ENCODE results near the gene PRKAG2.

DNA sequence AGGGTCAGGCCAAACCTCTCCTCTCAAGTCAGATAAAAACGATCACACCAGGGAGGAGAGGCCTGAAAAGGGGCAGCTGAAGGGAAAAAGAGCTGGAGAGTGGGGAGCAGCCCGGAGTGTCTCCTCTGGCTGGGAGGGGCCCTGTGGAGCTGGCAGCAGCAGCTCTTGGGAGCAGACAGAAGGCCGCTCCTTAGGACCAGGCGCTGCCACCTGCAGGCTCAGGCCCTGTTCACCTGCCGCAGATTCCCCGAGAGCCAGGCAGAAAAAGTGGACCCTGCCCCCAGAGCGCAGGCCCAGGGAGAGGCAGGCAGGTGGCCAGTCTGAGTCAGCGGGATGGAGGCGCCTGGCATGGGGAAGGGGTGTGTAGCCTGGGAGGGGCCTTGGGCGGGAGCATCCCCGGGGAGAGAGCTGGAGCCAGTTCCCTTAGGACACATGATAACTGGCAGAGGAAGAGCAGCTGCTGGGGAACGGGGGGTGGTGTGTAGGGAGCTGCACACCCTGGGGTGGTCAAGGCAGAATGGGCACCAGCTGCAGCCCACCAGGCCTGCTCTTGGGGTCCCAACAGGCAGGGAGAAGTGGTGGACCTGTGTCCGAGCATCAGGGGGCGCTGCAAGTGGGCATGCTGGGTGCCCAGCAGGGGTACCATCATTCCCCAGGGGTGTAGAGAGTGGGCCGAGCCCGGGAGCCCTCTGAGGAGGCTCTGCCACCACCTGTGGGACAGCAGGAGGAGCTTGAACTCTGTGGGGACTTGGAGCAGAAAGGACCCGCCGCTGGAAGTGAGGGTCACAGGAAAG is 180.0 kb downstream of the PRKAG2 start:
- TF ChIP-seq, protein P1, sequence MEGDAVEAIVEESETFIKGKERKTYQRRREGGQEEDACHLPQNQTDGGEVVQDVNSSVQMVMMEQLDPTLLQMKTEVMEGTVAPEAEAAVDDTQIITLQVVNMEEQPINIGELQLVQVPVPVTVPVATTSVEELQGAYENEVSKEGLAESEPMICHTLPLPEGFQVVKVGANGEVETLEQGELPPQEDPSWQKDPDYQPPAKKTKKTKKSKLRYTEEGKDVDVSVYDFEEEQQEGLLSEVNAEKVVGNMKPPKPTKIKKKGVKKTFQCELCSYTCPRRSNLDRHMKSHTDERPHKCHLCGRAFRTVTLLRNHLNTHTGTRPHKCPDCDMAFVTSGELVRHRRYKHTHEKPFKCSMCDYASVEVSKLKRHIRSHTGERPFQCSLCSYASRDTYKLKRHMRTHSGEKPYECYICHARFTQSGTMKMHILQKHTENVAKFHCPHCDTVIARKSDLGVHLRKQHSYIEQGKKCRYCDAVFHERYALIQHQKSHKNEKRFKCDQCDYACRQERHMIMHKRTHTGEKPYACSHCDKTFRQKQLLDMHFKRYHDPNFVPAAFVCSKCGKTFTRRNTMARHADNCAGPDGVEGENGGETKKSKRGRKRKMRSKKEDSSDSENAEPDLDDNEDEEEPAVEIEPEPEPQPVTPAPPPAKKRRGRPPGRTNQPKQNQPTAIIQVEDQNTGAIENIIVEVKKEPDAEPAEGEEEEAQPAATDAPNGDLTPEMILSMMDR (conservative IDR thresholded peaks at IDR 0.05; ENCODE audit: low read depth, low read length) = 0 out of 2 replicates have a peak, but pooled peaks have one; percentile 20
- TF ChIP-seq EZH2 (IDR thresholded peaks at IDR 0.05; ENCODE audit: low read length, unreplicated experiment) = no peak
- no peak for TF ChIP-seq EZH2phosphoT487 (IDR thresholded peaks at IDR 0.05; ENCODE audit: borderline replicate concordance, low read length)

All from PC-3 (cell line).